NCI-H2081 treated with DMSO at 0.1 percent for 48 hours (cell line): Measurements from ENCODE around the gene CCT7.
"Not testable (repeated sequence)": the region's sequence is repeated elsewhere in the genome, so short reads cannot be mapped to it uniquely, and the experiment has no call there.

Source experiments
- DNase-seq: peaks from one replicate; lab custom pipeline; 2025; lab: John Stamatoyannopoulos, UW

The CCT7 gene

DNA sequence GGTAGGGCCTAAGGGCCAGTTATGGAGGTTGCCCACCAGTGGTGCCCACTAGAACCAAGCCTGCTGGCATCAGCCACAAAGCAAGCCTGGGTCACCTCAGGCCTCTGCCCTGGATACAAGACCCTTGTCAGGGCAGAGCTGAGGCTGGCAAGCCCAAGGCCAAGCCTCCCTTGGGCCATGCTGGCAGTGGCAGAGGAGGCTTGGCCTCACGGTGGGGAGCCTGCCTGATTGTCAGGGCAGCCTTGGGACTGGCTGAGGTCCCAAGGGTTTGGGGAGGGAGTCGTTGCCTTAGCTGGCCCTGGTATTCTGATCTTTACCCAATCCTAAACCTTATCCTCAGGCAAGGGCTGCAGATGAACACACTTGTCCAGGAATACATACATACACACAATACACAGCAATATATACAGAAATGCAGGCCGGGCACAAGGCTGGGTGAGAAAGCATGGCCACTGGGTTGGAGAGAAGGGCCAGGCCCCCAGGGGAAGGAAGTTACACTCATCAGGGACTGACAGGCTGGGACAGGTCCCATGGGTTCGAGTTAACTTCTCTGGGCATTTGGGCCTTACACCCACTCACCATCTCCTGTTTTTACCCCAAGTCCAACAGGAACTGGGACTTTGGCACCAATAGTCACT, 21.0 kb downstream of the CCT7 start:
- DNase-seq = no peak

- no peak for DNase-seq
Measured at GRCh38 chr2:73255907-73256617, 22.0 kb downstream of the CCT7 start.

- DNase-seq = no peak
Measured at GRCh38 chr2:73256618-73256922, 22.5 kb downstream of the CCT7 start.

- DNase-seq = no peak
Measured at GRCh38 chr2:73257021-73257420, 22.9 kb downstream of the CCT7 start.

- DNase-seq = no peak
Measured at GRCh38 chr2:73257425-73258125, 23.5 kb downstream of the CCT7 start.

DNA sequence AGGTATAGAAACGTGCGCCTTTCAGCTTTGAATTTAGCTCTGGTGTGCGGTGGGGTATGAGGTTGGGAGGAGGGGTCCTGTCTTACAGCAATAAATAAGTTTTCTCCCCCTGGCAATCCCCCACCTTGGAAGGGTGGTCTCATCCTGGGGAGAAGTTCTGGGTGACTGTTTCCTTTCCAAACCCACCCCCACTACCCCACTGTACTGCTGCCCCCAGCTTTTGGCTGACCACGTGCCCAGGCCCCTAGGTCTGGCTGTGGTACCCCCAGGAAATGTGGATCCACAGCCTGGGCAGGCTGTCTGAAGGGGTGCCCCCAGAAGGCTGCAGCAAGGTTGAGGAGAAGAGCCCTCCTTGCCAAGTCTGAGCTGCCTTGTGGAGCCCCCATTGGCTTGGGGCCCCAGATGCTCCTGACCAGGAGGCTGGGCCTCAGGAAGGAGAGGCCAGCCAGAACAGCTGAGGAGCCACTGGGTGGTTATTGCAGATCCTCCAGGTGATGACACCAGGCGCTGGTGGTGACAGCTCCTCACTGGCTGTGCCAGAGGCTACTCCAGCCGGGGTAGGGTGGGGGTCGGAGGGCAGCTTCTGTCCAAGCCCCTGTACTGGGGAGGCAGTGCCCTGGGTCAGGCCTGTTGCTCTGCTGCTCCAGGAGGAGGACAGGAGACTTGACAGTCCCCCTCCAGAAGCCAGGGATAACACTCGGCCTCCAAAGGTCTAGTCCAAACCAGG, 24.2 kb downstream of the CCT7 start:
- DNase-seq = no peak

DNA sequence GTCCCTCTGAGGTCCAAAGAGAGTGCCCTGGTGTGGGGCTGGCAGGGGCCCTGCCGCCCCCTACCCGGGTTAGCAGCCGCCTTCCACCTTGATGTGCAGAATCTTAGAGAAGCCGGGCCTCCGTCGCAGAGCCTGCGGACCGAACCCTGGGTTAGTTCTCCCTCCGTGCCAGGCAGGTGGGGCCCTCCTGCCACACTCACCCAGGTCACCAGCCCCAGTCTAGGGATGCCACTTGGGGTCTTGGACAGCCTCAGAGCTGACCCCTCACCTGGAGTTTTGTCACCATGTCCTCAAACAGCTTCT, 24.8 kb downstream of the CCT7 start:
- no peak for DNase-seq

- DNase-seq = no peak
Measured at GRCh38 chr2:73259276-73259675, 25.2 kb downstream of the CCT7 start.

DNA sequence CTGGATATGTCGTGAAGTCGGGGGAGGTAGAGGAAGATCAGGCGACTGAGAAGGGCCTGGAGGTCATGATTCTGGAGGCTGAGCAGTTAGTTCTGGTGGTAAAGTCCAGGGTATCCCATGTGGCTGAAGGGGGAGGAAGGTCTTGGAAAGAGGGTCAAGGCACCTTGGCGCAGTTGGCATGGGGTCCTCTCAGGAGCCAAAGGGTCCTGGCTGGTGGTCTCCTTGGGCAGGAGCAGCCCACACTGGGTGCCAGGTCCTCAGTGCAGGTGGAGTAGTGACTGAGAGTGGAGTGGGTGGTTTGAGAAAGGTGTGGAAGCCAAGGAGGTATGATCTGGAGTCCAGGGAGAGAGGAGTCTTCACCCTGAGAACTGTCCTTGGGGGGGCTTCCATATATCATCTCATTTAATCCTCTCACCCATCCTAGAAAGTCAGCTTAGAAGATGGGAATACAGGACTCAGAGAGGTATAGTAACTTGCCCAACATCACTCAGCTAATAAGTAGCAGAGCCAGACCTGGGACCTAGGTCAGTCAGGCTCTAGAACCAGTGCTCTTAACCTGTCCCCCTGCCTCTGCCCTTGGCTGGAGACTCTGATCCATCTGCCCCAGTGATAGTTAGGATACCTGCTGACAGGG, 25.7 kb downstream of the CCT7 start:
- DNase-seq = no peak

- DNase-seq = no peak
Measured at GRCh38 chr2:73260338-73260984, 26.4 kb downstream of the CCT7 start.

GRCh38 chr2:73262108-73262651, 28.1 kb downstream of the CCT7 start:
- DNase-seq = no peak

DNA sequence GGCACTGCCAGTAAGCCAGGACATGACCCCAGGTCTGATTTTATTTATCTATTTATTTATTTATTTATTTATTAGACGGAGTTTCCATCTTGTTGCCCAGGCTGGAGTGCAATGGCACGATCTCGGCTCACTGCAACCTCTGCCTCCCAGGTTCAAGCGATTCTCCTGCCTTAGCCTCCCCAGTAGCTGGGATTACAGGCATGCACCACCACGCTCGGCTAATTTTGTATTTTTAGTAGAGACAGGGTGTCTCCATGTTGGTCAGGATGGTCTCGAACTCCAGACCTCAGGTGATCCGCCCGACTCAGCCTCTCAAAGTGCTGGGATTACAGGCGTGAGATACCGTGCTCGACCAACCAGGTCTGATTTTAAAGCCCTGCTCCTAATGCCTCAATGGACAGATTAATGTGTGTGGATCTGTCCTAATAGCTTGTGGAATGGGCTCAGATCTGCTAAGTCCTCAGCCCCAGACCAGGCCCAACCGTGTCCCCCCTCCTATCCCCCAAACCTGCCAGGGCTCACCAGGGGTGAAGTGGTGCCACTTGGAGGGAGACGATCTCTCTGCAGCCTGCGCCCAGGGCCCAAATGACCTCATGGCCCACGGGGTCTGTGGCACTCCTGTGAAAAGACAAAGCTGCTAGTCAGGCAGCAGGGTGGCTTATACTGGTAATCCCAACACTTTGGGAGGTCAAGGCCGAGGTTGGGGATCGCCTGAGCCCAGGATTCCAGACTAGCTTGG, 28.8 kb downstream of the CCT7 start:
- not testable (repeated sequence) for DNase-seq

- no peak for DNase-seq
Measured at GRCh38 chr2:73263540-73264331, 29.6 kb downstream of the CCT7 start.

GRCh38 chr2:73264332-73264606, 30.2 kb downstream of the CCT7 start:
- DNase-seq = no peak

- no peak for DNase-seq
Measured at GRCh38 chr2:73264783-73265182, 30.7 kb downstream of the CCT7 start.

DNA sequence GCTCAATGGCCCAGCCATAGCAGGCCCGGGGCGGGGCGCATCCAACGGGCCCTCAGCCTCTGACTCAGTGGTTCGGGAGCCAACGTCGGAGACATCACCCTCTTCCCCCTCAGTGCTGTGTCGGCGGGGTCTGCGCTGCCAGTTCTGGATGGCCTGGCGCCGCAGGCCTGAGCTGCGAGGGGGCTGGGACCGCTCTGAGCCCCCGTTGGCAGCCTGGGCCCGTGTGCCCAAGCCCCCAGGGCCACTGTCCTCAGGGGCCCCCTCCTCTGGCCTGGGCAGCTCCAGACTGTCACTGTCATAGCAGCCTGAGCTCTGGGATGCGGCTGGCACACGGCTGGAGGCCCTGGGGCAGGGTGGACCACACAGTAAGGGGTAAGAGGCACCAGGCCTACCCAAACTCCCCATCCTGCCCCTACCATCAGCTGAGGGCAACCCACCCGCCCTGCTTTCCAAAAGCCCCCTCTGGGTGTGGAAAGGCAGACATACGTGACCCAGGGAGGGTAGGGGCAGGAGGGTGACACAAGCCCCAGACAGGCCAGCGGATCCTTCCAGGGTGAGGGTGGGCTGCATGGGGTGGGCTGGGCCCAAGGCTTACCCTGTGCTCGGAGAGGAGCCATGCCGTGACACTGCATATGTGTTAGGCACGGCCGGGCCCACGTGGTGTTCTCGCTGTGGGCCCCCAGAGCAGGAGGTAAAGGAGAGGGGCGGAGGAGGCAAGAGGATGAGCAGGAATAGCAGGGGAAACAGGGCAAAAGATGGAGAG, 31.4 kb downstream of the CCT7 start:
- no peak for DNase-seq

DNA sequence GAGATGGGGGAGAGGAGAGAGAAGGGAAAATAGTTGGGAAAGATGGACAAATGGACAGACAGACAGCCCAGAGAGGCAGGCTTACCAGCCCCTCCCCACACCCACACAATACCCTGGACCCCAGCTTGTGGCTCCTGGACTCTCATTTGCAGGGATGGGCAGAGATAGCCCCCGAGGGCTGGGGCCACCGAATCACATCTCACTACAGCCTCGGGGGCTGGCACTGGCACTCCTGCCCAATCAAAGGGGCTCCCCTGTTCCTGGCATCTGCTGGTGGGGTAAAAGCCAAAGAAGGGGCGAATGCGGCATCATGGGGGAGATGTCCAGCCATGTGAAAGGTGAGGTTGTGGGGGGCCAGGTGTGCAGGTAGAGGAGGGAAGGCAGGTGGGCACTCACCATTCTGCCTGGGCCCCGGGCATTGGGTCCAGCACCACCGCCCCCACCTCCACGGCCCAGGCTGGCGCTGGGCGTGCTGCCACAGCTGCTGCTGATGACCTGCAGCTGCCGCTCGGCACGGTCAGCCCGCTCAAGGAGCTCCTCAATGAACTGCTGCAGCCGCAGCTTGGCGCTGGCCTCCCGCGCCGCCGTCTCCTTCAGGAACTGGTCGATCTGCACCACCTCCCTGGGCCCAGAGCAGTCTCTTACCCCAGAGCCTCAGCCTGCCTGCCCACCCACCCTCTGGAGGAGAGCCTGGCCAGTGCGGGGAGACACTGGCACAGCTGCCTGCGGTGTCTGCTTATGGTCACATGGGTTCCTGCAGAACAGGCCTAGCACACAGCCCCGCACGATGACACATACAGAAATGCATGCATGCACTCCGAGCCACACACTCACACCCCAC, 32.2 kb downstream of the CCT7 start:
- no peak for DNase-seq

- no peak for DNase-seq
Measured at GRCh38 chr2:73267008-73267407, 32.9 kb downstream of the CCT7 start.

GRCh38 chr2:73268366-73268829, 34.3 kb downstream of the CCT7 start:
- no peak for DNase-seq
